Fibroblast of lung (primary cell): ENCODE measurements around the gene RASGRF2. TPM values are rescaled to one million over a fixed set of nuclear protein-coding genes. Genes with fewer than 3 reads are reported as not detected.

Experiments used
- DNase-seq, 2 donors: peaks; one replicate each; pipeline versions ENCODE4 v3.0.0 to v3.0.0-alpha.2; 2010; ENCODE audit warnings: low read depth in 2 of 2
- H2AFZ ChIP-seq: 2 replicates; pipeline ENCODE4 v1.5.1; 2012; ENCODE audit warnings: low read length, control low read depth, inconsistent platforms
- H3K27ac ChIP-seq: 2 replicates; pipeline ENCODE4 v1.5.1; 2011; ENCODE audit warnings: low read length, control low read depth; ENCODE audit not compliant: insufficient read depth
- H3K27me3 ChIP-seq: 2 replicates; pipeline ENCODE4 v1.5.1; 2011; ENCODE audit warnings: mild to moderate bottlenecking, low read length; ENCODE audit not compliant: control insufficient read depth, insufficient read depth
- H3K36me3 ChIP-seq: 2 replicates; pipeline ENCODE4 v1.5.1; 2011; ENCODE audit warnings: low read length; ENCODE audit not compliant: control insufficient read depth, insufficient read depth
- H3K4me1 ChIP-seq: 2 replicates; pipeline ENCODE4 v1.5.1; 2011; ENCODE audit warnings: low read length; ENCODE audit not compliant: control insufficient read depth, insufficient read depth; ENCODE audit errors: extremely low read depth
- H3K4me2 ChIP-seq: 2 replicates; pipeline ENCODE4 v1.5.1; 2011; ENCODE audit warnings: low read length, control low read depth; ENCODE audit not compliant: insufficient read depth; ENCODE audit errors: extremely low read depth
- H3K4me3 ChIP-seq, 4 experiments: fragments of 200-600 bp in 1 of 4; sonication (generic) in 1 of 4; replicated peaks in 1 of 4; 2 replicates each; pipeline ENCODE4 v1.5.1; 2011 to 2016; ENCODE audit warnings: low read length in 4 of 4, low read depth in 3 of 4, mild to moderate bottlenecking in 3 of 4, control low read depth in 2 of 4, inconsistent platforms in 1 of 4, mixed read lengths in 1 of 4; ENCODE audit not compliant: insufficient read depth in 1 of 4; ENCODE audit errors: control extremely low read depth in 1 of 4
- H3K79me2 ChIP-seq: 2 replicates; pipeline ENCODE4 v1.5.1; 2012; ENCODE audit warnings: mild to moderate bottlenecking, low read length, inconsistent platforms; ENCODE audit not compliant: control insufficient read depth, insufficient read depth
- H3K9ac ChIP-seq: 2 replicates; pipeline ENCODE4 v1.5.1; 2011; ENCODE audit warnings: mild to moderate bottlenecking, low read length, control low read depth; ENCODE audit not compliant: insufficient read depth
- H3K9me3 ChIP-seq: 2 replicates; pipeline ENCODE4 v1.5.1; 2012; ENCODE audit warnings: low read depth, low read length; ENCODE audit not compliant: control insufficient read depth, insufficient read depth
- H4K20me1 ChIP-seq: 2 replicates; pipeline ENCODE4 v1.5.1; 2011; ENCODE audit warnings: low read length; ENCODE audit not compliant: control insufficient read depth, insufficient read depth; ENCODE audit errors: extremely low read depth
- CTCF ChIP-seq, 2 donors: IDR thresholded peaks in 1 of 2; conservative IDR thresholded peaks in 1 of 2; 1 replicate in 1 of 2; 2 replicates in 1 of 2; pipeline ENCODE4 v1.5.1; 2011 to 2012; ENCODE audit warnings: low read length in 2 of 2, control low read depth in 1 of 2, inconsistent platforms in 1 of 2, low read depth in 1 of 2, mild to moderate bottlenecking in 1 of 2
- EZH2 ChIP-seq: IDR thresholded peaks from 2 replicates; pipeline ENCODE4 v1.5.1; 2012; ENCODE audit warnings: low read length, control low read depth, mild to moderate bottlenecking; ENCODE audit errors: missing control alignments
- polyA plus RNA-seq, 2 donors: library from polyadenylated mRNA; depleted of rRNA in 1 of 2; stranded (reverse) in 1 of 2; unstranded in 1 of 2; fragments of >200 nt; gene quantifications; 2 replicates each; pipeline ENCODE4 v1.2.1, GENCODE V29; 2011 to 2012; ENCODE audit warnings: missing spikeins in 1 of 2
- total RNA-seq: library from RNA; depleted of rRNA; stranded (reverse); fragments of >200 nt; gene quantifications from 2 replicates; pipeline ENCODE4 v1.2.1, GENCODE V29; 2014

RASGRF2 gene
- total and polyA plus RNA-seq, 2 donors (not counting 1 experiment from before 2014, with no cell fraction given), result 3.5 to 19.5 TPM

DNA sequence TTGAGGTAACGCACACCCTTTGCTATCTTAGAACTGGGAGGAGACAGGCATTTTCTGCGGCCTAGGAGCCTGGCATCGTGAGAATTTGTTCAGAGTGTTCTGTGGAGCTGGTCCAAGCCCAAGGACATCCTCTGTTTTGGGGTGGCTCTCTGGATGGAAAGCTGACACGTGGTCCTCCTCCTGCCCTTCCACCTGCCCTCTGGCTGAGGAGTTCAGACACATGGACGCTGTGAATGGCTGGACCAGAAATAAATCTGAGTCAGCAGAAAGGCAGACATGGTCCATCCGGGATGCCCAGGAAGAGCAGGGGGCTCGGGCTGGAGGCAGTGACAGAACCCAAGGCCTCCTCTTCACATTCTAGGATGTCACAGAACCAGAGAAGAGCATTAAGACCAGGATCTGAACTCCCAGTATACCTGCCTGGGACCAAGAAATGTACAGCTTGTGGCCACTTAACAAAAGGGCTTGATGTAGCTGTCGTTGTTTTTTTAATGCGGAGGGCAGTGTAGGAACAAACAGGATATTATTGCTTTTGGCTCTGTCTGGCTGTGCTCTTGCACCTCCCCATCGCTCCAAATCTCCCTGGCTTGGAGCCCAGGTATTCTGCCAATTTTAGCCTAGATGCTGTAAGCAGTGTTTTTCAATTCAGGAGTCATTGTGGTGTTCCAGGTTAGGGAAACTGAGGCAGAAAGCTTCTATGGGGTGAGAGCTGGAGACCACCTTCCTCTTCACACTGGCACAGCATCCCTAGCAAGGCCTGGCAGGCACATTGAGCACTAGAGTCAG, 275.3 kb downstream of the RASGRF2 start:
- Histone ChIP-seq H3K4me1 (peaks cover 7% of the 10 kb centered on the region), H3K9me3 (no peaks in the 10 kb centered on the region), H3K9ac (no peak overlapping the region), H3K4me3 (no peak overlapping the region), H3K79me2 (no peaks in the 10 kb centered on the region), H2AFZ (no peak overlapping the region), H4K20me1 (no peaks in the 10 kb centered on the region), H3K27me3 (no peaks in the 10 kb centered on the region), H3K27ac (no peak overlapping the region), H3K36me3 (peaks cover 1% of the 10 kb centered on the region), H3K4me2 (no peak overlapping the region)
- TF ChIP-seq EZH2 (no peak), CTCF (conservative IDR thresholded peaks at IDR 0.05 in 1 of 2, IDR thresholded peaks at IDR 0.05 in 1 of 2; ENCODE audit: low read depth in 1 of 2, low read length in 2 of 2) (no peak)
- no peak for DNase-seq

DNA sequence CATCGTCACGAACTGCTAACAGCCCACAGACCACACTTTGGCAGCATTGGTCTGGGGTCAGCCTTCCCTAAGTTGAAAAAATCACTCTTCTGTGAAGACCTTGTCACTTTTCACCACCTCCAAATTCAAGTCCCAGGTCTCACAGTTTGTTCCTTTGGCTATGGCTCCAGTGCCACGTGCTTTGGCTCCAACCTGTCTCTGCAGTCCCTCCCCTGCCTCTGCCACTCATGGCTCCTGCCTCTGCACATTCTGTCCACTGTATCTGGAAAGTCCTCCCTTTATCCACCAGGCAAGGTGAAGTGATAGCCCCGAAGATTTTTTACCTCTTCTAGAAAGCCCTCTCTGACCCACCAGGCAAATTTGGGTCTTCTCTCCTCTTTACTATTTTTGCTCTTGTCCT, 278.3 kb downstream of the RASGRF2 start:
- TF ChIP-seq CTCF (conservative IDR thresholded peaks at IDR 0.05 in 1 of 2, IDR thresholded peaks at IDR 0.05 in 1 of 2; ENCODE audit: low read depth in 1 of 2, low read length in 2 of 2) (no peak), EZH2 (no peak)
- no peak overlapping the region for H3K9ac ChIP-seq
- no peaks in the 10 kb centered on the region for H3K27me3 ChIP-seq
- no peaks in the 10 kb centered on the region for H3K4me1 ChIP-seq
- H3K4me3 ChIP-seq, result no peak overlapping the region
- no peaks in the 10 kb centered on the region for H3K36me3 ChIP-seq
- H3K27ac ChIP-seq, result no peak overlapping the region
- no peaks in the 10 kb centered on the region for H4K20me1 ChIP-seq
- H3K4me2 ChIP-seq, result no peak overlapping the region
- no peaks in the 10 kb centered on the region for H3K9me3 ChIP-seq
- no peaks in the 10 kb centered on the region for H3K79me2 ChIP-seq
- H2AFZ ChIP-seq, result no peak overlapping the region
- no peak for DNase-seq

DNA sequence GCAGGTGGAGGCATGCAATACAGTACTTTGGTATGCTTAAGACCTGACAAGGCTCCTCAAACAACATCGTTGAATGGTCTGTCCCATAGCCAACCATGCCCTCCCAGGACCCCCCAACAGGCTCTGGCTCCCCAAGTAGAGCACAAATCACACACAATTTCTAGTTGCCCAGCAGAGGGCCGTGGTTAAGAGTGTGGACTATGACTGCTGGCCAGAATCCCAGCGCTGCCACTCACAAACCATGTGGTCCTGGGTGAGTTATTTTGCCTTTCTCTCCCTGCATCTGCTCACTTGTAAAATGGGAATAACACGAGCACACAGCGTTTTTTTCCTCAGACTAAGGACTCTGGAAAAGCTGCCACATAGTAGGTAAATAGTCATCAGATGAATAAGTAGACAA, 279.4 kb downstream of the RASGRF2 start:
- DNase-seq, result no peak
- no peaks in the 10 kb centered on the region for H3K36me3 ChIP-seq

More for the DNA sequence above, 279.4 kb downstream of the RASGRF2 start:
- no peaks in the 10 kb centered on the region for H3K27me3 ChIP-seq
- no peak overlapping the region for H2AFZ ChIP-seq
- no peaks in the 10 kb centered on the region for H3K9me3 ChIP-seq
- H3K4me1 ChIP-seq, result no peaks in the 10 kb centered on the region
- H3K27ac ChIP-seq, result no peak overlapping the region
- TF ChIP-seq EZH2 (no peak), CTCF (conservative IDR thresholded peaks at IDR 0.05 in 1 of 2, IDR thresholded peaks at IDR 0.05 in 1 of 2; ENCODE audit: low read depth in 1 of 2, low read length in 2 of 2) (no peak)
- H3K9ac ChIP-seq, result no peak overlapping the region
- no peak overlapping the region for H3K4me3 ChIP-seq
- H4K20me1 ChIP-seq, result no peaks in the 10 kb centered on the region
- H3K79me2 ChIP-seq, result no peaks in the 10 kb centered on the region
- no peak overlapping the region for H3K4me2 ChIP-seq
